CD14-positive monocyte (primary cell): ENCODE results near the gene RAB27B. TPM values are rescaled to one million over a fixed set of nuclear protein-coding genes. Genes with fewer than 3 reads are reported as not detected.

Source experiments
- DNase-seq, 3 donors: peaks; one replicate each; pipeline ENCODE4 v3.0.0-alpha.2; 2011 to 2022
- H2AFZ ChIP-seq: 2 replicates; pipeline ENCODE4 v1.6.0; 2012; ENCODE audit warnings: mild to moderate bottlenecking, low read depth, low read length, inconsistent platforms; ENCODE audit not compliant: insufficient read depth, poor library complexity, severe bottlenecking
- H3K27ac ChIP-seq, 2 donors: 1 replicate in 1 of 2; 2 replicates in 1 of 2; pipeline ENCODE4 v1.5.1; 2012 to 2013; ENCODE audit warnings: low read length in 2 of 2, control low read depth in 1 of 2, inconsistent platforms in 1 of 2, low read depth in 1 of 2, mild to moderate bottlenecking in 1 of 2
- H3K27me3 ChIP-seq, 2 donors: one replicate each; pipeline versions ENCODE4 v1.6.0 to v1.6.1; 2011 to 2013; ENCODE audit warnings: low read length in 2 of 2; ENCODE audit not compliant: control insufficient read depth in 2 of 2, insufficient read depth in 2 of 2
- H3K36me3 ChIP-seq, 2 donors: replicated peaks in 1 of 2; 1 replicate in 1 of 2; 2 replicates in 1 of 2; pipeline versions ENCODE4 v1.5.1 to v1.6.1; 2012 to 2013; ENCODE audit warnings: low read length in 2 of 2, control low read depth in 1 of 2, inconsistent platforms in 1 of 2, mild to moderate bottlenecking in 1 of 2; ENCODE audit not compliant: insufficient read depth in 2 of 2, control insufficient read depth in 1 of 2
- H3K4me1 ChIP-seq, 2 donors: 1 replicate in 1 of 2; 2 replicates in 1 of 2; pipeline versions ENCODE4 v1.5.1 to v1.6.1; 2012 to 2013; ENCODE audit warnings: low read length in 2 of 2, control low read depth in 1 of 2, inconsistent platforms in 1 of 2, mild to moderate bottlenecking in 1 of 2, moderate library complexity in 1 of 2; ENCODE audit not compliant: insufficient read depth in 2 of 2, control insufficient read depth in 1 of 2
- H3K4me2 ChIP-seq: replicated peaks from 2 replicates; pipeline ENCODE3; 2012; ENCODE audit warnings: low read length, moderate library complexity, mild to moderate bottlenecking; ENCODE audit not compliant: poor library complexity, severe bottlenecking; ENCODE audit errors: extremely low read depth
- H3K4me3 ChIP-seq, 3 experiments: fragments of 200-600 bp in 1 of 3; sonication (generic) in 1 of 3; replicated peaks in 1 of 3; 1 replicate in 2 of 3; 2 replicates in 1 of 3; pipeline ENCODE4 v1.5.1; 2011 to 2013; ENCODE audit warnings: low read length in 3 of 3, mild to moderate bottlenecking in 3 of 3, control low read depth in 2 of 3, low read depth in 2 of 3, inconsistent platforms in 1 of 3, moderate library complexity in 1 of 3
- H3K79me2 ChIP-seq: 2 replicates; pipeline ENCODE4 v1.6.0; 2012; ENCODE audit warnings: mild to moderate bottlenecking, control low read depth, inconsistent platforms, low read length, moderate library complexity; ENCODE audit not compliant: insufficient read depth
- H3K9ac ChIP-seq: 2 replicates; pipeline ENCODE4 v1.6.0; 2017; ENCODE audit warnings: low read length, mild to moderate bottlenecking; ENCODE audit not compliant: insufficient read depth, poor library complexity, severe bottlenecking
- H3K9me3 ChIP-seq, 2 donors: replicated peaks in 1 of 2; 1 replicate in 1 of 2; 2 replicates in 1 of 2; pipeline versions ENCODE4 v1.5.1 to v1.6.1; 2012 to 2013; ENCODE audit warnings: low read length in 2 of 2, control low read depth in 1 of 2; ENCODE audit not compliant: control insufficient read depth in 1 of 2, insufficient read depth in 1 of 2
- H4K20me1 ChIP-seq: 2 replicates; pipeline ENCODE4 v1.6.0; 2012; ENCODE audit warnings: mild to moderate bottlenecking, low read length, control low read depth, moderate library complexity; ENCODE audit not compliant: insufficient read depth
- H3K27ac Mint-ChIP-seq, 7 donors: one replicate each; pipeline ENCODE4 v1.8.0; 2020; ENCODE audit warnings: mild to moderate bottlenecking in 7 of 7, mixed read lengths in 7 of 7, moderate library complexity in 6 of 7, inconsistent platforms in 2 of 7
- H3K27me3 Mint-ChIP-seq, 3 donors: one replicate each; pipeline ENCODE4 v1.8.0; 2021 to 2022; ENCODE audit warnings: low read depth in 3 of 3, mild to moderate bottlenecking in 3 of 3, mixed read lengths in 3 of 3, moderate library complexity in 3 of 3, inconsistent platforms in 1 of 3
- H3K36me3 Mint-ChIP-seq, 2 donors: one replicate each; pipeline ENCODE4 v1.8.0; 2020; ENCODE audit warnings: mixed read lengths in 2 of 2, inconsistent platforms in 1 of 2, mild to moderate bottlenecking in 1 of 2
- H3K4me1 Mint-ChIP-seq: one replicate; pipeline ENCODE4 v1.8.0; 2020; ENCODE audit warnings: mild to moderate bottlenecking, mixed read lengths
- H3K4me3 Mint-ChIP-seq, 2 donors: one replicate each; pipeline ENCODE4 v1.8.0; 2020; ENCODE audit warnings: mild to moderate bottlenecking in 2 of 2, mixed read lengths in 2 of 2, moderate library complexity in 1 of 2
- H3K9me3 Mint-ChIP-seq, 7 donors: one replicate each; pipeline ENCODE4 v1.8.0; 2020 to 2022; ENCODE audit warnings: mixed read lengths in 7 of 7, mild to moderate bottlenecking in 6 of 7, moderate library complexity in 6 of 7, inconsistent platforms in 2 of 7
- CTCF ChIP-seq: fragments of 200-600 bp; IDR thresholded peaks from one replicate; pipeline ENCODE4 v1.8.0; 2022; ENCODE audit warnings: antibody characterized with exemption, mild to moderate bottlenecking
- WGBS: methylation state at CpG from one replicate; pipeline ENCODE4 v1.1.5; 2013; ENCODE audit warnings: missing lambda C conversion rate; ENCODE audit not compliant: insufficient coverage; 5-methylcytosine and 5-hydroxymethylcytosine counted together
- intact Hi-C, 2 donors: fragments of 100-400 bp; cut with micrococcal nuclease; formaldehyde crosslinking; loops; one replicate each; pipeline versions ENCODE4 v1.15.0 to v1.15.1; 2023
- polyA plus RNA-seq, 3 donors: library from polyadenylated mRNA; depleted of rRNA in 1 of 3; unstranded in 2 of 3; stranded (reverse) in 1 of 3; fragments of 300-500 nt in 2 of 3; fragments of >200 nt in 1 of 3; fragmentation: Illumina TruSeq in 2 of 3; gene quantifications; 1 replicate in 2 of 3; 2 replicates in 1 of 3; pipeline ENCODE4 v1.2.3, GENCODE V29; 2012 to 2021

The RAB27B gene
- polyA plus RNA-seq, 3 donors = 0.11 to 0.13 TPM; not detected in 1

GRCh38 chr18:54881229-54881768 is 53.0 kb downstream of the RAB27B start:
- intact Hi-C loops = no loop called here
- no peaks in the 10 kb centered on the region for H4K20me1 ChIP-seq
- no peaks in the 10 kb centered on the region for H3K79me2 ChIP-seq
- no peak for TF ChIP-seq CTCF
- no peak overlapping the region for H3K27ac Mint-ChIP-seq
- peaks cover 0 to 3% (median 2%) of the 10 kb centered on the region in 3 donors for H3K27me3 Mint-ChIP-seq
- H3K27ac ChIP-seq = no peak overlapping the region
- WGBS = 93% methylated on average over 3 of the region's 6 CpGs
- H3K36me3 ChIP-seq = no peaks in the 10 kb centered on the region
- DNase-seq = no peak
- no peak overlapping the region for H3K4me3 Mint-ChIP-seq
- no peaks in the 10 kb centered on the region for H3K36me3 Mint-ChIP-seq
- no peaks in the 10 kb centered on the region for H3K9me3 ChIP-seq
- no peak overlapping the region for H2AFZ ChIP-seq
- no peaks in the 10 kb centered on the region for H3K4me1 Mint-ChIP-seq
- H3K9me3 Mint-ChIP-seq = peaks cover 0 to 4% (median 0%) of the 10 kb centered on the region in 7 donors
- H3K27me3 ChIP-seq = no peaks in the 10 kb centered on the region
- no peak overlapping the region for H3K4me3 ChIP-seq
- no peak overlapping the region for H3K4me2 ChIP-seq
- no peaks in the 10 kb centered on the region for H3K4me1 ChIP-seq
- H3K9ac ChIP-seq = no peak overlapping the region

- Histone ChIP-seq H2AFZ (no peak overlapping the region), H3K79me2 (no peaks in the 10 kb centered on the region), H3K27ac (no peak overlapping the region), H3K4me1 (no peaks in the 10 kb centered on the region), H3K9ac (no peak overlapping the region), H4K20me1 (no peaks in the 10 kb centered on the region), H3K4me2 (no peak overlapping the region), H3K36me3 (no peaks in the 10 kb centered on the region), H3K4me3 (no peak overlapping the region), H3K27me3 (no peaks in the 10 kb centered on the region), H3K9me3 (no peaks in the 10 kb centered on the region)
- no peak overlapping the region for H3K27ac Mint-ChIP-seq
- no peaks in the 10 kb centered on the region for H3K36me3 Mint-ChIP-seq
- H3K9me3 Mint-ChIP-seq = peaks cover 0 to 4% (median 0%) of the 10 kb centered on the region in 7 donors
- no peaks in the 10 kb centered on the region for H3K4me1 Mint-ChIP-seq
- WGBS = 100% methylated on average over 2 of the region's 4 CpGs
- no peak for DNase-seq
- no peak for TF ChIP-seq CTCF
- H3K4me3 Mint-ChIP-seq = no peak overlapping the region
- intact Hi-C loops = no loop called here
- H3K27me3 Mint-ChIP-seq = peaks cover 0 to 3% (median 0%) of the 10 kb centered on the region in 3 donors
These were observed 54.0 kb downstream of the RAB27B start for GRCh38 chr18:54882318-54882717.
